Measurements from ENCODE around the gene LRRTM4. TPM values are rescaled to one million over a fixed set of nuclear protein-coding genes. Genes with fewer than 3 reads are reported as not detected.

LRRTM4 gene
- total RNA-seq, 2 experiments from 2014 or later = not detected

- no peaks in the 10 kb centered on the region for H3K36me3 Mint-ChIP-seq
- H3K4me3 Mint-ChIP-seq = no peak overlapping the region
- no peaks in the 10 kb centered on the region for H3K27me3 Mint-ChIP-seq
- no peak for DNase-seq
- no peaks in the 10 kb centered on the region for H3K4me1 Mint-ChIP-seq (ENCODE audit: low read depth)
- H3K9me3 Mint-ChIP-seq = peaks cover 32% of the 10 kb centered on the region
- H3K27ac Mint-ChIP-seq = no peak overlapping the region
- intact Hi-C loops (cut with micrococcal nuclease) = no loop called here
- CTCF ChIA-PET = no interaction called here
- POLR2A ChIA-PET = no interaction called here
These were observed 151.7 kb downstream of the LRRTM4 start for GRCh38 chr2:77370511-77370910.

GRCh38 chr2:77363277-77363676 is 158.9 kb downstream of the LRRTM4 start:
- Mint-ChIP-seq H3K4me1 (ENCODE audit: low read depth) (no peaks in the 10 kb centered on the region), H3K36me3 (no peaks in the 10 kb centered on the region), H3K27me3 (no peaks in the 10 kb centered on the region), H3K4me3 (no peak overlapping the region), H3K9me3 (peaks cover 30% of the 10 kb centered on the region), H3K27ac (no peak overlapping the region)
- POLR2A ChIA-PET = no interaction called here
- intact Hi-C loops (cut with micrococcal nuclease) = no loop called here
- no peak for DNase-seq
- CTCF ChIA-PET = no interaction called here

- CTCF ChIA-PET = no interaction called here
- H3K27ac Mint-ChIP-seq = no peak overlapping the region
- intact Hi-C loops (cut with micrococcal nuclease) = no loop called here
- H3K4me3 Mint-ChIP-seq = no peak overlapping the region
- H3K4me1 Mint-ChIP-seq (ENCODE audit: low read depth) = no peaks in the 10 kb centered on the region
- no peaks in the 10 kb centered on the region for H3K36me3 Mint-ChIP-seq
- no peak for DNase-seq
- no peaks in the 10 kb centered on the region for H3K27me3 Mint-ChIP-seq
- POLR2A ChIA-PET = no interaction called here
- peaks cover 14% of the 10 kb centered on the region for H3K9me3 Mint-ChIP-seq
These were observed 173.4 kb downstream of the LRRTM4 start for GRCh38 chr2:77348821-77349220.

DNA sequence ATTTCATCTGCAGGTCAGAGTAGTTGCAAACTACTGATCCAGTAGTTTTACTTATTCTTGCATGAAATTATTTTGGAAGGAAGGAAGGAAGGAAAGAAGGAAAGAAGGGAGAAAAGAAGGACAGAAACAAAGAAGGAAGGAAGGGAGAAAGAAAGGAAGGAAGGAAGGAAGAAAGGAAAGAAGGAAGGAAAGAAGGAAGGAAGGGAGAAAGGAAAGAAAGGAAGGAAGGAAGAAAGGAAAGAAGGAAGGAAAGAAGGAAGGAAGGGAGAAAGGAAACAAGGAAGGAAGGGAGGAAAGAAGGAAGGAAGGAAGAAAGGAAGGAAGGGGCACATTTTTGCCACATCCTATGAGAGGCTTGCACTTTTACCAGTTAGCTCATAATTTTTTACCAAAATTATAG is 186.2 kb downstream of the LRRTM4 start:
- no peak for DNase-seq
- POLR2A ChIA-PET = no interaction called here
- Mint-ChIP-seq H3K27me3 (no peaks in the 10 kb centered on the region), H3K36me3 (no peaks in the 10 kb centered on the region), H3K4me3 (no peak overlapping the region), H3K9me3 (peaks cover 45% of the 10 kb centered on the region), H3K4me1 (ENCODE audit: low read depth) (no peaks in the 10 kb centered on the region), H3K27ac (no peak overlapping the region)
- CTCF ChIA-PET = no interaction called here
- intact Hi-C loops (cut with micrococcal nuclease) = no loop called here

DNA sequence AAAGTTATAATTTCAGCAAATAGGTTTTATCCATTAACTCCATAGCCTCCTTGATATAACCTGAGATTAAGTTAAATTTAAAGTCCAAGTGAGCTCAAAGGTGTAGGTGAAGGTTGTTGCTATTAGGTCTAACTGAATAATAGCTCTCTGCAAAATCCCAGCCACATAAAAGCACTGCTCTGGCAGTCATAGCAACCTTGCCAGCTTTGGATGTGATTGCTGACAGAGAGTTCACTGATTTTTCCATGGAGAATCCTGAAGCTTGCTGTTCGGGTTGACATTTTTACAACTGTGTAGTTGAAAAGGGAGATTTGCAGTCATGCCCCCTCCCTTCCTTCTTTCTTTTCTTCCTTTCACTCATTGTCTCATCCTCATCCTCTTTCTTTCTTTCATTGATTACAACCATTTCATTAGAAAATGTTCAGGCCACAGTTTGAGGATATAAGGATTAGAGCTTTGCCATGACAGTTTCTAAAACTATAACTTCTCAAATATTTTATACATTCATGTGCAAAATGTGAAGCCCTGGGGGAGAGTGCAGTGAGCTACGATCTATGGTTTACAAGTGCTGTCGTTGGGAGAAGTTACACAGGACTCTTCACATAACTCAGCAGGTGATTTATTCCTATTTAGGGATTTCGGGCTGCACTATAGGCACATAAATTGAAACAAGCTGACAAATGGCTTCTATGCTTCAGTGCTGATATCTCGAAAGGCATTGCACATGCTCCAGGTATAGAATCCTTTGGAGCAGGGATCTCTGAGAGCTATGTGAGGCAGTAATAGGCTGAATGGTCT is 193.8 kb downstream of the LRRTM4 start:
- intact Hi-C loops (cut with micrococcal nuclease) = no loop called here
- Mint-ChIP-seq H3K27ac (no peak overlapping the region), H3K27me3 (no peaks in the 10 kb centered on the region), H3K4me1 (ENCODE audit: low read depth) (no peaks in the 10 kb centered on the region), H3K9me3 (peaks cover 26% of the 10 kb centered on the region), H3K4me3 (no peak overlapping the region), H3K36me3 (no peaks in the 10 kb centered on the region)
- ChIA-PET POLR2A (no interaction called here), CTCF (no interaction called here)
- DNase-seq = no peak

- Mint-ChIP-seq H3K4me1 (ENCODE audit: low read depth) (no peaks in the 10 kb centered on the region), H3K36me3 (no peaks in the 10 kb centered on the region), H3K4me3 (no peak overlapping the region), H3K27me3 (no peaks in the 10 kb centered on the region), H3K9me3 (peaks cover 21% of the 10 kb centered on the region), H3K27ac (no peak overlapping the region)
- intact Hi-C loops (cut with micrococcal nuclease) = no loop called here
- ChIA-PET CTCF (no interaction called here), POLR2A (no interaction called here)
- DNase-seq = no peak
These were observed 196.8 kb downstream of the LRRTM4 start for GRCh38 chr2:77325395-77325794.

- ChIA-PET POLR2A (no interaction called here), CTCF (no interaction called here)
- Mint-ChIP-seq H3K27me3 (no peaks in the 10 kb centered on the region), H3K36me3 (no peaks in the 10 kb centered on the region), H3K4me1 (ENCODE audit: low read depth) (no peaks in the 10 kb centered on the region), H3K4me3 (no peak overlapping the region), H3K27ac (no peak overlapping the region), H3K9me3 (peaks cover 19% of the 10 kb centered on the region)
- intact Hi-C loops (cut with micrococcal nuclease) = no loop called here
- DNase-seq = no peak
These were observed 199.7 kb downstream of the LRRTM4 start for GRCh38 chr2:77322431-77322830.

- Mint-ChIP-seq H3K27me3 (no peaks in the 10 kb centered on the region), H3K36me3 (no peaks in the 10 kb centered on the region), H3K9me3 (peaks cover 25% of the 10 kb centered on the region), H3K4me1 (ENCODE audit: low read depth) (no peaks in the 10 kb centered on the region), H3K27ac (no peak overlapping the region), H3K4me3 (no peak overlapping the region)
- intact Hi-C loops (cut with micrococcal nuclease) = no loop called here
- ChIA-PET POLR2A (no interaction called here), CTCF (no interaction called here)
- DNase-seq = no peak
These were observed 207.5 kb downstream of the LRRTM4 start for GRCh38 chr2:77314721-77315120.

DNA sequence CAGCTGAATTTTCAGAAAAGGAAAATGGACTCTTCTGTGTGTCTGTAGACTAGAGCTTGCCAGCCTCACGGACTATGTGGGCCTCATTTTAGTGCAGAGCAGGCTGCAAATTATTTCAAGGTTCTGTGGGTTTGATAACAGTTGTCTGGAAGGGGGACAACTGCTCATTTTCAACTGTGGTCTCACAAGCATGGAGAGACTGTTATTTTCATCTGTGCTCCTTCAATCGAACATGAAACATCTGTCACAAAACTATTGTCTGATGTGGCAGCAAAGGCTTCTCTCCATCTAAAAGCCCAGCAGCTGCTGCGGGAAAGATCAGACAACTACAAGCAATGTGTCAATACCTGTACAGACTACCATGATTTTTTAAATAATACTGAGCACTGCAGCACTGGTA is 211.8 kb downstream of the LRRTM4 start:
- H3K36me3 Mint-ChIP-seq = no peaks in the 10 kb centered on the region
- intact Hi-C loops (cut with micrococcal nuclease) = no loop called here
- CTCF ChIA-PET = no interaction called here

GRCh38 chr2:77309725-77310124 is 212.5 kb downstream of the LRRTM4 start:
- intact Hi-C loops (cut with micrococcal nuclease) = no loop called here
- Mint-ChIP-seq H3K27ac (no peak overlapping the region), H3K4me3 (no peak overlapping the region), H3K4me1 (ENCODE audit: low read depth) (no peaks in the 10 kb centered on the region), H3K9me3 (peaks cover 20% of the 10 kb centered on the region), H3K36me3 (no peaks in the 10 kb centered on the region), H3K27me3 (no peaks in the 10 kb centered on the region)
- no peak for DNase-seq
- ChIA-PET POLR2A (no interaction called here), CTCF (no interaction called here)

More for the DNA sequence above, 211.8 kb downstream of the LRRTM4 start:
- DNase-seq = no peak
- Mint-ChIP-seq H3K9me3 (peaks cover 19% of the 10 kb centered on the region), H3K27me3 (no peaks in the 10 kb centered on the region), H3K4me3 (no peak overlapping the region), H3K27ac (no peak overlapping the region), H3K4me1 (ENCODE audit: low read depth) (no peaks in the 10 kb centered on the region)
- POLR2A ChIA-PET = no interaction called here

GRCh38 chr2:77301441-77301840 is 220.7 kb downstream of the LRRTM4 start:
- POLR2A ChIA-PET = no interaction called here
- no peak overlapping the region for H3K27ac Mint-ChIP-seq
- H3K27me3 Mint-ChIP-seq = no peaks in the 10 kb centered on the region
- H3K9me3 Mint-ChIP-seq = peaks cover 9% of the 10 kb centered on the region
- H3K4me1 Mint-ChIP-seq (ENCODE audit: low read depth) = no peaks in the 10 kb centered on the region
- H3K36me3 Mint-ChIP-seq = no peaks in the 10 kb centered on the region
- DNase-seq = no peak
- no peak overlapping the region for H3K4me3 Mint-ChIP-seq
- CTCF ChIA-PET = no interaction called here
- intact Hi-C loops (cut with micrococcal nuclease) = no loop called here

DNA sequence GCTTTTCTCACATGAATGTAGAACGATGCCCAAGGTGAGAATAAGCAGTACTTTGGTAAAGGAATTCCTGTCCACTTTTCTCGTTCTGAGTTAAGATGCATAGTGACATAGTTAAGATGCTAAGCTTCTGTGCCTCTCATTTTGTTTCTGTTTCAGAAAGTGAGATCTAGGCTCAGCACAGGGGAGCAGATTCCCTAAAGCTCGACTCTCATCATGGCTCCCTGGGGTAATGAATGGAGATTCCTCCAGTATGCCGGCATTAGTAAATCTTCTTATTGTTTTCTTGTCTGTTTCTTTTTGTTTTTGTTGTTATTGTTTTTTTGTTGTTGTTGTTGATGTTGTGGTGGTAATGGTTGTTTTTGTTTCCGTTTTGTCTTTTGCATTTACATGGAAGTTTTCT is 225.4 kb downstream of the LRRTM4 start:
- ChIA-PET CTCF (no interaction called here), POLR2A (no interaction called here)
- H3K4me3 Mint-ChIP-seq = no peak overlapping the region
- H3K4me1 Mint-ChIP-seq (ENCODE audit: low read depth) = no peaks in the 10 kb centered on the region
- H3K9me3 Mint-ChIP-seq = peaks cover 9% of the 10 kb centered on the region
- no peak for DNase-seq
- H3K27ac Mint-ChIP-seq = no peak overlapping the region
- intact Hi-C loops (cut with micrococcal nuclease) = no loop called here
- no peaks in the 10 kb centered on the region for H3K36me3 Mint-ChIP-seq
- no peaks in the 10 kb centered on the region for H3K27me3 Mint-ChIP-seq

- POLR2A ChIA-PET = no interaction called here
- H3K27ac Mint-ChIP-seq = no peak overlapping the region
- H3K27me3 Mint-ChIP-seq = no peaks in the 10 kb centered on the region
- H3K36me3 Mint-ChIP-seq = no peaks in the 10 kb centered on the region
- no peak for DNase-seq
- intact Hi-C loops (cut with micrococcal nuclease) = no loop called here
- H3K4me1 Mint-ChIP-seq (ENCODE audit: low read depth) = no peaks in the 10 kb centered on the region
- CTCF ChIA-PET = no interaction called here
- peaks cover 13% of the 10 kb centered on the region for H3K9me3 Mint-ChIP-seq
- H3K4me3 Mint-ChIP-seq = no peak overlapping the region
These were observed 227.7 kb downstream of the LRRTM4 start for GRCh38 chr2:77294474-77294873.

Data from activated CD4-positive, alpha-beta memory T cell treated with anti-CD3 and anti-CD28 coated beads for 36 hours (primary cell).